Naive thymus-derived CD4-positive, alpha-beta T cell (primary cell): ENCODE results near the gene HELQ. TPM values are rescaled to one million over a fixed set of nuclear protein-coding genes. Genes with fewer than 3 reads are reported as not detected.

ENCODE experiments used
- ATAC-seq: fragments of 150-1000 bp; cut with Tn5 transposase; 2 replicates; pipeline ENCODE4 v1.10.0; 2021; ENCODE audit warnings: mild to moderate bottlenecking, moderate library complexity
- CTCF ChIA-PET: fragments of 350-600 bp; sonication (Branson Sonifier 250); formaldehyde crosslinking; loops from one replicate; lab custom pipeline; 2021; ENCODE audit warnings: antibody characterized with exemption; lab: Charles Lee
- POLR2A ChIA-PET: fragments of 350-600 bp; sonication (Branson Sonifier 250); formaldehyde crosslinking; loops from one replicate; lab custom pipeline; 2021; ENCODE audit warnings: antibody characterized with exemption, inconsistent platforms; lab: Charles Lee
- DNase-seq, 9 donors: peaks; one replicate each; pipeline versions ENCODE4 v3.0.0 to v3.0.0-alpha.2; 2020 to 2022; ENCODE audit warnings: mixed read lengths in 1 of 9
- H3K27ac ChIP-seq: one replicate; pipeline ENCODE4 v1.7.0; 2013; ENCODE audit warnings: mild to moderate bottlenecking, low read depth, low read length, moderate library complexity
- H3K27me3 ChIP-seq, 2 donors: one replicate each; pipeline ENCODE4 v1.7.0; 2013; ENCODE audit warnings: low read length in 2 of 2, mild to moderate bottlenecking in 2 of 2, moderate library complexity in 2 of 2; ENCODE audit not compliant: control insufficient read depth in 2 of 2, insufficient read depth in 2 of 2
- H3K36me3 ChIP-seq, 3 experiments: 1 replicate in 2 of 3; 2 replicates in 1 of 3; pipeline ENCODE4 v1.7.0; 2013; ENCODE audit warnings: low read length in 3 of 3, mild to moderate bottlenecking in 3 of 3, moderate library complexity in 1 of 3; ENCODE audit not compliant: insufficient read depth in 3 of 3, control insufficient read depth in 2 of 3
- H3K4me1 ChIP-seq, 2 donors: one replicate each; pipeline ENCODE4 v1.7.0; 2013; ENCODE audit warnings: low read length in 2 of 2, mild to moderate bottlenecking in 2 of 2, moderate library complexity in 1 of 2; ENCODE audit not compliant: control insufficient read depth in 2 of 2, insufficient read depth in 2 of 2
- H3K4me3 ChIP-seq: 2 replicates; pipeline ENCODE4 v1.7.0; 2013; ENCODE audit warnings: mild to moderate bottlenecking, low read length
- H3K9me3 ChIP-seq, 3 experiments: 1 replicate in 2 of 3; 2 replicates in 1 of 3; pipeline ENCODE4 v1.7.0; 2013; ENCODE audit warnings: low read length in 3 of 3; ENCODE audit not compliant: control insufficient read depth in 2 of 3
- H3K27ac Mint-ChIP-seq, 9 donors: one replicate each; pipeline ENCODE4 v1.8.0; 2020 to 2022; ENCODE audit warnings: mixed read lengths in 9 of 9, mild to moderate bottlenecking in 8 of 9, moderate library complexity in 5 of 9, inconsistent platforms in 2 of 9
- H3K27me3 Mint-ChIP-seq, 5 donors: one replicate each; pipeline ENCODE4 v1.8.0; 2021 to 2022; ENCODE audit warnings: mixed read lengths in 5 of 5, mild to moderate bottlenecking in 1 of 5
- H3K36me3 Mint-ChIP-seq, 5 donors: one replicate each; pipeline ENCODE4 v1.8.0; 2020 to 2022; ENCODE audit warnings: mixed read lengths in 5 of 5, mild to moderate bottlenecking in 3 of 5, inconsistent platforms in 1 of 5
- H3K4me1 Mint-ChIP-seq, 7 donors: one replicate each; pipeline ENCODE4 v1.8.0; 2020 to 2022; ENCODE audit warnings: mixed read lengths in 7 of 7, mild to moderate bottlenecking in 3 of 7, inconsistent platforms in 1 of 7
- H3K4me3 Mint-ChIP-seq, 10 donors: one replicate each; pipeline ENCODE4 v1.8.0; 2020 to 2022; ENCODE audit warnings: mild to moderate bottlenecking in 10 of 10, mixed read lengths in 10 of 10, moderate library complexity in 6 of 10, inconsistent platforms in 2 of 10
- H3K9me3 Mint-ChIP-seq, 11 donors: one replicate each; pipeline ENCODE4 v1.8.0; 2020 to 2022; ENCODE audit warnings: mixed read lengths in 11 of 11, mild to moderate bottlenecking in 4 of 11, inconsistent platforms in 1 of 11, moderate library complexity in 1 of 11
- intact Hi-C, 2 donors: fragments of 100-400 bp; cut with micrococcal nuclease; formaldehyde crosslinking; loops; one replicate each; pipeline ENCODE4 v1.15.1; 2023
- polyA plus RNA-seq, 2 donors: library from polyadenylated mRNA; unstranded; fragments of 300-500 nt; fragmentation: Illumina TruSeq; gene quantifications; one replicate each; pipeline ENCODE4 v1.2.3, GENCODE V29; 2021
- total RNA-seq, 6 experiments: library from RNA in 5 of 6; stranded (reverse) in 5 of 6; gene quantifications; 1 replicate in 5 of 6; 2 replicates in 1 of 6; pipeline ENCODE4 v1.2.3 and lab custom pipeline; 2021 to 2026

HELQ gene
- total and polyA plus RNA-seq, 7 experiments from 2014 or later, result 14.1 to 53.9 (median 31.8) TPM

DNA sequence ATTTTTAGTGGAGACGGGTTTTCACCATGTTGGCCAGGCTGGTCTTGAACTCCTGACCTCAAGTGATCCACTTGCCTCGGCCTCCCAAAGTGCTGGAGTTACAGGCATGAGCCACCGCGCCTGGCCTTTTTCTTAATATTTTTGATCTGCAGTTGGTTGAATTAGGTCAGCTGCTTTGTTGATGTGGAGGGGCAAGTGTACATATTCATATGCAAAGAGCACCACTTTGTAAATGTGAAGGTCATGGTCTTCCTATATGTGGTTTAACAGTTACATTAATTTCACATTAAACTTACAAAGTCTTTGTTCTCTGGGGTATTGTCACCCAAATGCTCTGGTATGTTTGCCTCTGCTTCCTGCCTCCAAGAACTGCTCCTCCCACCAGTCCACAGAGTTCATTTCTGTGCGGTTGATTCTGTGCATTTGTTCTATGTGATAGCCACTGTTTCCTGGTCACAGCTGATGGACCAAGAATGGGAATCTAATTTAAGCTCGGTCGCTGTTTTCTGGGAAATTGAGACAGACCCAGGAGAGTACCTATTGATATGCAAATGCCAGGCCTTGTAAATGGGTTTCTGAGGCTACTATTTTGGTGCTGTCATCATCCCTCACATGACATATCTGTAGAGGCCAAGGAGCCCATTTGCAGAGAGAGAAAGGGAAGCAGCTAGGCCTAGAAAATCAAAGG, 94.1 kb downstream of the HELQ start:
- Mint-ChIP-seq H3K9me3 (no peaks in the 10 kb centered on the region), H3K4me1 (peaks cover 0 to 12% (median 0%) of the 10 kb centered on the region in 7 donors), H3K27ac (no peak overlapping the region), H3K27me3 (peaks cover 0 to 8% (median 4%) of the 10 kb centered on the region in 5 donors), H3K36me3 (peaks cover 0 to 3% (median 0%) of the 10 kb centered on the region in 5 donors), H3K4me3 (no peak overlapping the region)
- H3K4me1 ChIP-seq, result no peaks in the 10 kb centered on the region
- CTCF ChIA-PET, result interaction anchor here (0.6 kb wide), 1 partner anchor 276 kb away, joined by 4 read pairs; no protein-coding TSS in a partner anchor
- no peak overlapping the region for H3K27ac ChIP-seq
- DNase-seq (no peak), ATAC-seq (no peak)
- no peaks in the 10 kb centered on the region for H3K27me3 ChIP-seq
- H3K36me3 ChIP-seq, result no peaks in the 10 kb centered on the region
- H3K9me3 ChIP-seq, result no peaks in the 10 kb centered on the region
- POLR2A ChIA-PET, result no interaction called here
- intact Hi-C loops, result loop anchor here (1.0 kb wide), 1 partner anchor 279 kb away; no protein-coding TSS in a partner anchor
- H3K4me3 ChIP-seq, result no peak overlapping the region

DNA sequence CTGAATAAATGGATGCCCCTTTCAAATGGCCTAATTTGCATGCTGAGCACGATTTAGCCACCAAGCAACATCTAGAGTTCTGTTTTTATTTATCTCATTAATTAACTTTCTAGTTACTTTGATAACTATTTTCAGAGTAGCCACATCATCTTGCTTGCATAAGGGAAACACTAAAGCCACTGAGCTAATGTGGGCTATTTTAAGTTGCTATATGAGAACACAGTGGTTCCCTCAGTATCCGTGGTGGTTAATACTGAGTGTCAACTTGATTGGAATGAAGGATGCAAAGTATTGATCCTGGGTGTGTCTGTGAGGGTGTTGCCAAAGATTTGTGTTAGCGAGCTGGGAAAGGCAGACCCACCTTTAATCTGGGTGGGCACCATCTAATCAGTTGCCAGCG, 95.6 kb downstream of the HELQ start:
- Histone ChIP-seq H3K4me1 (no peaks in the 10 kb centered on the region), H3K36me3 (no peaks in the 10 kb centered on the region), H3K9me3 (no peaks in the 10 kb centered on the region), H3K27me3 (no peaks in the 10 kb centered on the region), H3K4me3 (no peak overlapping the region), H3K27ac (no peak overlapping the region)
- intact Hi-C loops, result no loop called here
- DNase-seq (no peak), ATAC-seq (no peak)
- Mint-ChIP-seq H3K9me3 (peaks cover 0 to 2% (median 0%) of the 10 kb centered on the region in 11 donors), H3K36me3 (peaks cover 0 to 3% (median 0%) of the 10 kb centered on the region in 5 donors), H3K4me1 (peaks cover 0 to 14% (median 0%) of the 10 kb centered on the region in 7 donors), H3K27me3 (peaks cover 0 to 8% (median 0%) of the 10 kb centered on the region in 5 donors), H3K27ac (no peak overlapping the region), H3K4me3 (no peak overlapping the region)
- CTCF ChIA-PET, result no interaction called here
- POLR2A ChIA-PET, result no interaction called here

DNA sequence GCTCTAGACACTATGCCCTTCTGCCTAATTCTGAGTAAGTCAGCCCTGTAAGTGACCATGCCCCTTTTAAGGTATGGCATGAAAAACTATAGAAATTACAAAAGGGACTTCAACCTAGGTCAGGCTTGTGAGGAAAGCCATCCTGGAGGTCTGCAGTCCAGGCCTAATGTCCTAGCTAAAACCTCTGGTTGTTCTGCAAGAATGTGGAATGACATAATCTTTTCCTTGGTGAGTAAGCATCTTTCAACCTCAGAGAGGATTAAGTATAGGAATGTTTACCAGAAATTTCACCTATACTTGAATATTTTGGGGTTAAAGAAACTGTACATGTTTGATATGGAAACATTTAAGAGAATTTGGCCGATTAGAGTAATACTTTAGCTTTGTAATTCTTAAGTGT, 97.2 kb downstream of the HELQ start:
- Histone ChIP-seq H3K27me3 (no peaks in the 10 kb centered on the region), H3K27ac (no peak overlapping the region), H3K4me3 (no peak overlapping the region), H3K36me3 (no peaks in the 10 kb centered on the region), H3K9me3 (no peaks in the 10 kb centered on the region), H3K4me1 (no peaks in the 10 kb centered on the region)
- Mint-ChIP-seq H3K27ac (no peak overlapping the region), H3K36me3 (peaks cover 0 to 8% (median 3%) of the 10 kb centered on the region in 5 donors), H3K27me3 (peaks cover 0 to 6% (median 0%) of the 10 kb centered on the region in 5 donors), H3K9me3 (peaks cover 0 to 10% (median 3%) of the 10 kb centered on the region in 11 donors), H3K4me1 (peaks cover 0 to 14% (median 0%) of the 10 kb centered on the region in 7 donors), H3K4me3 (no peak overlapping the region)
- DNase-seq, result no peak
- intact Hi-C loops, result no loop called here
- ChIA-PET CTCF (interaction anchor here (0.5 kb wide), 1 partner anchor 287 kb away, joined by 5 read pairs; no protein-coding TSS in a partner anchor), POLR2A (no interaction called here)
- no peak for ATAC-seq

Other genes starting within 250 kb of the HELQ start
- gene COQ2, start 171.0 kb downstream of the HELQ start, total RNA-seq, result 10 to 100 TPM in 3 of 5 experiments, 1 to 10 TPM in 2; 7.2 to 12.7 (median 10.2) TPM
- 1 to 10 TPM; 3.6 to 4.3 TPM for gene COQ2, start 171.0 kb downstream of the HELQ start, polyA plus RNA-seq
- gene HPSE, start 121.0 kb downstream of the HELQ start, total RNA-seq, result 10 to 100 TPM in 2 of 5 experiments, 1 to 10 TPM in 3; 4.4 to 16.2 (median 6.6) TPM
- 1 to 10 TPM; 3.8 to 6.3 TPM for gene HPSE, start 121.0 kb downstream of the HELQ start, polyA plus RNA-seq
- 10 to 100 TPM; 18.4 to 56.1 (median 46.7) TPM for gene MRPS18C, start 235 bp upstream of the HELQ start, total RNA-seq
- 10 to 100 TPM; 57.3 to 63.4 TPM for gene MRPS18C, start 235 bp upstream of the HELQ start, polyA plus RNA-seq
- gene ABRAXAS1, start 29.3 kb upstream of the HELQ start, total RNA-seq, result 10 to 100 TPM; 13.9 to 47.6 (median 24.9) TPM
- 10 to 100 TPM; 15.4 to 19.2 TPM for gene ABRAXAS1, start 29.3 kb upstream of the HELQ start, polyA plus RNA-seq
- gene GPAT3, start 80.3 kb upstream of the HELQ start, total RNA-seq, result 10 to 100 TPM in 1 of 5 experiments, 1 to 10 TPM in 4; 3.0 to 14.6 (median 5.8) TPM
- gene GPAT3, start 80.3 kb upstream of the HELQ start, polyA plus RNA-seq, result 1 to 10 TPM; 1.5 to 3.5 TPM